ENCODE results near the gene ADCY10.

GRCh38 chr1:167824163-167824794 lies 89.7 kb downstream of the ADCY10 start:
- TF ChIP-seq CTCF (IDR thresholded peaks at IDR 0.05) = no peak
- TF ChIP-seq POLR2A (IDR thresholded peaks at IDR 0.05) = no peak
- no peak for TF ChIP-seq POLR2AphosphoS5 (IDR thresholded peaks at IDR 0.05; ENCODE audit: insufficient read depth in 1 of 2, low read depth in 1 of 2)

All from vagina (tissue), 2 donors.